Thoracic aorta (tissue), 2 donors: ENCODE data around the gene GUF1. TPM values are rescaled to one million over a fixed set of nuclear protein-coding genes. Genes with fewer than 3 reads are reported as not detected.

Source experiments
- ATAC-seq: fragments of 150-250 bp; one replicate; pipeline ENCODE4 v1.8.0; 2017; ENCODE audit warnings: low read depth; ENCODE audit not compliant: insufficient number of reproducible peaks, low FRiP score
- DNase-seq: peaks from one replicate; pipeline ENCODE4 v3.0.0-alpha.2; 2020; ENCODE audit warnings: low spot score
- H3K27ac ChIP-seq, 2 donors: fragments of 200-600 bp; sonication (generic); 1 replicate in 1 of 2; 2 replicates in 1 of 2; pipeline ENCODE4 v1.5.1; 2016; ENCODE audit warnings: mild to moderate bottlenecking in 2 of 2, moderate library complexity in 2 of 2
- H3K27me3 ChIP-seq: fragments of 200-600 bp; sonication (generic); replicated peaks from 2 replicates; pipeline ENCODE4 v1.6.0; 2016; ENCODE audit warnings: mild to moderate bottlenecking; ENCODE audit not compliant: insufficient read depth
- H3K36me3 ChIP-seq: fragments of 200-600 bp; sonication (generic); one replicate; pipeline ENCODE4 v1.5.1; 2016
- H3K4me1 ChIP-seq, 2 donors: fragments of 200-600 bp; sonication (generic); 1 replicate in 1 of 2; 2 replicates in 1 of 2; pipeline versions ENCODE4 v1.5.1 to v1.6.0; 2016; ENCODE audit warnings: low read depth in 2 of 2, mild to moderate bottlenecking in 1 of 2; ENCODE audit not compliant: control insufficient read depth in 1 of 2
- H3K4me3 ChIP-seq: fragments of 200-600 bp; sonication (generic); 2 replicates; pipeline ENCODE4 v1.5.1; 2016; ENCODE audit warnings: mild to moderate bottlenecking
- H3K9me3 ChIP-seq: fragments of 200-600 bp; sonication (generic); 2 replicates; pipeline ENCODE4 v1.5.1; 2016
- CTCF ChIP-seq: fragments of 200-600 bp; sonication (generic); IDR thresholded peaks from one replicate; pipeline ENCODE4 v1.5.1; 2019; ENCODE audit warnings: antibody characterized with exemption
- total RNA-seq, 2 donors: library from RNA; depleted of rRNA; stranded (reverse); fragments of >200 nt; gene quantifications; one replicate each; pipeline versions ENCODE4 v1.1.0 to v1.2.3, GENCODE V29; 2016

Gene GUF1
- total RNA-seq, 2 donors from 2014 or later, result 8.5 to 13.3 TPM

GRCh38 chr4:44674471-44674870 is 3.7 kb upstream of the GUF1 start:
- no peaks in the 10 kb centered on the region for H3K27me3 ChIP-seq
- H3K9me3 ChIP-seq, result no peaks in the 10 kb centered on the region
- no peak overlapping the region for H3K27ac ChIP-seq
- no peak for ATAC-seq
- peaks cover 6 to 8% of the 10 kb centered on the region in 2 donors for H3K4me1 ChIP-seq
- no peak for DNase-seq
- no peak overlapping the region for H3K4me3 ChIP-seq
- H3K36me3 ChIP-seq, result no peaks in the 10 kb centered on the region
- TF ChIP-seq CTCF, result no peak

- DNase-seq, result no peak
- TF ChIP-seq CTCF, result no peak
Observed at GRCh38 chr4:44675366-44675765, 2.9 kb upstream of the GUF1 start.

GRCh38 chr4:44679060-44679459 is 840 bp downstream of the GUF1 start:
- H3K36me3 ChIP-seq, result no peaks in the 10 kb centered on the region
- peak overlapping the region; percentile 80 to 90 for H3K27ac ChIP-seq
- no peaks in the 10 kb centered on the region for H3K27me3 ChIP-seq
- H3K4me3 ChIP-seq, result peak overlapping the region; percentile 97
- no peak for ATAC-seq
- H3K9me3 ChIP-seq, result no peaks in the 10 kb centered on the region
- no peak for TF ChIP-seq CTCF
- peaks cover 13 to 21% of the 10 kb centered on the region in 2 donors for H3K4me1 ChIP-seq
- no peak for DNase-seq

More at GRCh38 chr4:44675366-44675765, 2.9 kb upstream of the GUF1 start:
- Histone ChIP-seq H3K27me3 (no peaks in the 10 kb centered on the region), H3K4me3 (no peak overlapping the region), H3K9me3 (no peaks in the 10 kb centered on the region), H3K4me1 (peaks cover 13 to 17% of the 10 kb centered on the region in 2 donors), H3K27ac (no peak overlapping the region), H3K36me3 (no peaks in the 10 kb centered on the region)
- ATAC-seq, result no peak

GRCh38 chr4:44684648-44685047 is 6.4 kb downstream of the GUF1 start:
- Histone ChIP-seq H3K9me3 (no peaks in the 10 kb centered on the region), H3K27me3 (no peaks in the 10 kb centered on the region), H3K4me3 (no peak overlapping the region), H3K27ac (no peak overlapping the region), H3K36me3 (peaks cover 7% of the 10 kb centered on the region), H3K4me1 (peaks cover 5 to 11% of the 10 kb centered on the region in 2 donors)
- no peak for TF ChIP-seq CTCF
- no peak for ATAC-seq
- no peak for DNase-seq

- no peaks in the 10 kb centered on the region for H3K9me3 ChIP-seq
- H3K27ac ChIP-seq, result no peak overlapping the region
- DNase-seq (no peak), ATAC-seq (no peak)
- no peak for TF ChIP-seq CTCF
- H3K4me1 ChIP-seq, result no peaks in the 10 kb centered on the region
- no peaks in the 10 kb centered on the region for H3K27me3 ChIP-seq
- H3K36me3 ChIP-seq, result peaks cover 25% of the 10 kb centered on the region
- no peak overlapping the region for H3K4me3 ChIP-seq
Observed at GRCh38 chr4:44700427-44700826, 22.2 kb downstream of the GUF1 start.
